Endothelial cell of umbilical vein (primary cell): ENCODE data around the gene HDHD2. TPM values are rescaled to one million over a fixed set of nuclear protein-coding genes. Genes with fewer than 3 reads are reported as not detected.

ENCODE experiments used
- BruUV-seq: library from RNA; stranded (reverse); fragments of 400-500 nt; replicated peaks from 2 replicates; lab custom pipeline; 2021; lab: Mats Ljungman, UMichigan
- CTCF ChIA-PET: fragments of 300-600, 350-600 bp; sonication (Branson Sonifier 250); formaldehyde crosslinking; loops from one replicate; lab custom pipeline; 2021; ENCODE audit warnings: antibody characterized with exemption, inconsistent platforms; lab: Charles Lee
- POLR2A ChIA-PET: fragments of 300-600, 350-600 bp; sonication (Branson Sonifier 250); formaldehyde crosslinking; loops from one replicate; lab custom pipeline; 2021; ENCODE audit warnings: antibody characterized with exemption, inconsistent platforms; lab: Charles Lee
- DNase-seq: peaks from one replicate; pipeline ENCODE4 v3.0.0-alpha.2; 2011; ENCODE audit warnings: low read depth, low spot score
- FAIRE-seq: peaks from 2 replicates; lab custom pipeline; 2011; peaks lifted over from hg19 to GRCh38; lab: Jason Lieb, UNC
- H2AFZ ChIP-seq: 2 replicates; pipeline ENCODE4 v1.6.0; 2012; ENCODE audit warnings: low read depth, low read length, control low read depth, inconsistent platforms
- H3K27ac ChIP-seq: 2 replicates; pipeline ENCODE4 v1.5.1; 2011; ENCODE audit warnings: low read depth, mild to moderate bottlenecking, control low read depth, low read length, moderate library complexity; ENCODE audit not compliant: insufficient read depth
- H3K27me3 ChIP-seq, 2 experiments: 2 replicates each; pipeline versions ENCODE4 v1.6.0 to v1.6.1; 2011; ENCODE audit warnings: low read length in 2 of 2, mixed read lengths in 1 of 2; ENCODE audit not compliant: control insufficient read depth in 2 of 2, insufficient read depth in 2 of 2
- H3K36me3 ChIP-seq, 2 experiments: 2 replicates in 1 of 2; 3 replicates in 1 of 2; pipeline ENCODE4 v1.5.1; 2011; ENCODE audit warnings: low read length in 2 of 2, mild to moderate bottlenecking in 1 of 2, moderate library complexity in 1 of 2; ENCODE audit not compliant: control insufficient read depth in 2 of 2, insufficient read depth in 2 of 2; ENCODE audit errors: extremely low read depth in 1 of 2
- H3K4me1 ChIP-seq: 3 replicates; pipeline ENCODE4 v1.5.1; 2011; ENCODE audit warnings: mild to moderate bottlenecking, low read length; ENCODE audit not compliant: control insufficient read depth, insufficient read depth; ENCODE audit errors: extremely low read depth
- H3K4me2 ChIP-seq: 2 replicates; pipeline ENCODE4 v1.6.1; 2011; ENCODE audit warnings: low read length, control low read depth, mixed read lengths; ENCODE audit not compliant: insufficient read depth
- H3K4me3 ChIP-seq, 3 experiments: fragments of 200-600 bp in 1 of 3; sonication (generic), shearing (Covaris generic) in 1 of 3; replicated peaks in 1 of 3; 2 replicates each; pipeline ENCODE4 v1.5.1; 2011 to 2016; ENCODE audit warnings: control low read depth in 3 of 3, low read length in 3 of 3, mild to moderate bottlenecking in 2 of 3, inconsistent platforms in 1 of 3, low read depth in 1 of 3, moderate library complexity in 1 of 3; ENCODE audit not compliant: insufficient read depth in 1 of 3
- H3K79me2 ChIP-seq: 2 replicates; pipeline ENCODE4 v1.6.0; 2012; ENCODE audit warnings: low read length, inconsistent platforms; ENCODE audit not compliant: control insufficient read depth, insufficient read depth
- H3K9ac ChIP-seq: replicated peaks from 2 replicates; pipeline ENCODE3; 2011; ENCODE audit warnings: low read length, control low read depth; ENCODE audit not compliant: insufficient read depth; ENCODE audit errors: extremely low read depth
- H3K9me1 ChIP-seq: replicated peaks from 3 replicates; pipeline ENCODE4 v1.6.0; 2011; ENCODE audit warnings: mild to moderate bottlenecking, low read length; ENCODE audit not compliant: control insufficient read depth, insufficient read depth; ENCODE audit errors: extremely low read depth
- H3K9me3 ChIP-seq: replicated peaks from 2 replicates; pipeline ENCODE4 v1.5.1; 2012; ENCODE audit warnings: low read length, inconsistent platforms; ENCODE audit not compliant: control insufficient read depth, insufficient read depth
- H4K20me1 ChIP-seq: replicated peaks from 2 replicates; pipeline ENCODE3; 2011; ENCODE audit warnings: mild to moderate bottlenecking, low read length; ENCODE audit not compliant: control insufficient read depth, insufficient read depth; ENCODE audit errors: extremely low read depth
- CTCF ChIP-seq, 2 donors: IDR thresholded peaks; 1 replicate in 1 of 2; 2 replicates in 1 of 2; pipeline ENCODE4 v1.5.1; 2011; ENCODE audit warnings: low read length in 2 of 2, mild to moderate bottlenecking in 2 of 2, moderate library complexity in 2 of 2, control low read depth in 1 of 2, inconsistent platforms in 1 of 2, low read depth in 1 of 2; ENCODE audit not compliant: insufficient read depth in 1 of 2; ENCODE audit errors: extremely low read depth in 1 of 2
- EZH2 ChIP-seq: IDR thresholded peaks from 2 replicates; pipeline ENCODE4 v1.6.1; 2012; ENCODE audit warnings: borderline replicate concordance, low read depth, mild to moderate bottlenecking, moderate library complexity, low read length, inconsistent platforms; ENCODE audit not compliant: severe bottlenecking
- FOS ChIP-seq: IDR thresholded peaks from 2 replicates; pipeline ENCODE4 v1.6.1; 2011; ENCODE audit warnings: mild to moderate bottlenecking, low read length, moderate library complexity, borderline replicate concordance; ENCODE audit not compliant: insufficient read depth
- GATA2 ChIP-seq: IDR thresholded peaks from 2 replicates; pipeline ENCODE4 v1.7.0; 2011; ENCODE audit warnings: low read depth, mild to moderate bottlenecking, moderate library complexity, mixed read lengths, low read length; ENCODE audit not compliant: insufficient read length, insufficient read depth
- JUN ChIP-seq: IDR thresholded peaks from 2 replicates; pipeline ENCODE4 v1.6.1; 2011; ENCODE audit warnings: borderline replicate concordance, low read depth; ENCODE audit not compliant: insufficient read length, insufficient read depth
- MAX ChIP-seq: IDR thresholded peaks from 2 replicates; pipeline ENCODE4 v1.6.1; 2011; ENCODE audit not compliant: insufficient read depth, insufficient read length
- MYC ChIP-seq: IDR thresholded peaks from one replicate; pipeline ENCODE4 v1.6.1; 2011; ENCODE audit warnings: mild to moderate bottlenecking, low read depth, low read length
- POLR2A ChIP-seq: IDR thresholded peaks from 2 replicates; pipeline ENCODE4 v1.6.1; 2012; ENCODE audit warnings: low read depth, mild to moderate bottlenecking, control low read depth, low read length
- POLR2AphosphoS5 ChIP-seq: IDR thresholded peaks from 2 replicates; pipeline ENCODE4 v1.6.1; 2012; ENCODE audit warnings: low read depth, mild to moderate bottlenecking, control low read depth, low read length, moderate library complexity; ENCODE audit not compliant: insufficient read depth
- dilution Hi-C: fragments of 300-500 bp; cut with MboI; formaldehyde crosslinking; loops from one replicate; pipeline ENCODE4 v1.15.0; 2019; ENCODE audit warnings: low sequenced_read_pairs; ENCODE audit not compliant: extremely low pct_ligation_motif_present
- intact Hi-C: fragments of 100-400 bp; cut with micrococcal nuclease; formaldehyde crosslinking; loops from one replicate; pipeline ENCODE4 v1.10.0; 2022
- polyA plus RNA-seq, 4 experiments: library from polyadenylated mRNA; depleted of rRNA in 3 of 4; stranded (reverse) in 3 of 4; unstranded in 1 of 4; fragments of >200 nt; gene quantifications; 2 replicates each; pipeline versions ENCODE4 v1.2.1 to v1.2.3, GENCODE V29; 2011 to 2012; ENCODE audit warnings: missing spikeins in 1 of 4
- total RNA-seq: library from RNA; stranded (reverse); gene quantifications from 2 replicates; pipeline ENCODE4 v1.2.3, GENCODE V29; 2021

HDHD2 gene
- total and polyA plus RNA-seq, 2 donors (not counting 3 experiments of a cell fraction or from before 2014, with no cell fraction given) = 3.5 to 18.7 TPM

- no peak overlapping the region for H3K4me3 ChIP-seq
- ChIA-PET POLR2A (no interaction called here), CTCF (no interaction called here)
- no peaks in the 10 kb centered on the region for H3K9me1 ChIP-seq
- no peak overlapping the region for H3K4me2 ChIP-seq
- no peak for TF ChIP-seq JUN
- no peak for TF ChIP-seq CTCF (IDR thresholded peaks at IDR 0.05; ENCODE audit: extremely low read depth in 1 of 2, insufficient read depth in 1 of 2, low read depth in 1 of 2, low read length in 2 of 2)
- no peak for TF ChIP-seq POLR2A
- no peak for TF ChIP-seq POLR2AphosphoS5
- TF ChIP-seq GATA2 = no peak
- TF ChIP-seq FOS = no peak
- no peak for TF ChIP-seq MYC
- no peak for TF ChIP-seq EZH2
- TF ChIP-seq MAX = no peak
- no peak overlapping the region for H2AFZ ChIP-seq
- dilution Hi-C loops = no loop called here
- no peaks in the 10 kb centered on the region for H3K36me3 ChIP-seq
- intact Hi-C loops = loop anchor here (1.0 kb wide), 1 partner anchor 8 kb away; no protein-coding TSS in a partner anchor
- peaks cover 12% of the 10 kb centered on the region for H3K79me2 ChIP-seq
- H3K9ac ChIP-seq = no peak overlapping the region
- no peaks in the 10 kb centered on the region for H3K4me1 ChIP-seq
- FAIRE-seq (no peak), DNase-seq (no peak)
- BruUV-seq = no TSS peak
- no peaks in the 10 kb centered on the region for H3K9me3 ChIP-seq
- no peak overlapping the region for H3K27ac ChIP-seq
- no peaks in the 10 kb centered on the region for H3K27me3 ChIP-seq
- no peaks in the 10 kb centered on the region for H4K20me1 ChIP-seq
Measured at GRCh38 chr18:47141289-47141688, 9.0 kb downstream of the HDHD2 start.
